Ovary (tissue), 3 donors: ENCODE data around the gene HECW1.

Experiments
- CTCF ChIP-seq, 3 donors: fragments of 450-650 bp in 2 of 3; fragments of 200-600 bp in 1 of 3; IDR thresholded peaks; one replicate each; pipeline versions ENCODE4 v1.5.1 to v1.8.0; 2016 to 2022; ENCODE audit warnings: antibody characterized with exemption in 3 of 3, mild to moderate bottlenecking in 1 of 3
- EP300 ChIP-seq: sonication (generic); formaldehyde crosslinking; IDR thresholded peaks from one replicate; pipeline ENCODE4 v1.6.1; 2017; ENCODE audit warnings: antibody characterized with exemption
- POLR2A ChIP-seq: fragments of 450-650 bp; IDR thresholded peaks from one replicate; pipeline ENCODE4 v1.6.1; 2017; ENCODE audit warnings: antibody characterized with exemption, mild to moderate bottlenecking, moderate library complexity
- donor health status: DM: no; HTN: no; CAD: no.

GRCh38 chr7:43249823-43250145, 137.3 kb downstream of the HECW1 start:
- no peak for TF ChIP-seq CTCF (IDR thresholded peaks at IDR 0.05)
- no peak for TF ChIP-seq POLR2A
- TF ChIP-seq EP300 = no peak
